Fibroblast of pulmonary artery (primary cell): ENCODE measurements around the gene MLXIP.
"Not testable (repeated sequence)": the region's sequence is repeated elsewhere in the genome, so short reads cannot be mapped to it uniquely, and the experiment has no call there.

Experiments used
- DNase-seq: peaks from one replicate; pipeline ENCODE4 v3.0.0-alpha.2; 2010; ENCODE audit warnings: low read depth
- H3K4me3 ChIP-seq: replicated peaks from 2 replicates; pipeline ENCODE4 v1.5.1; 2011; ENCODE audit warnings: low read depth, mild to moderate bottlenecking, control low read depth, low read length, moderate library complexity
- CTCF ChIP-seq: IDR thresholded peaks from 2 replicates; pipeline ENCODE4 v1.5.1; 2011; ENCODE audit warnings: mild to moderate bottlenecking, control low read depth, low read length, inconsistent platforms; ENCODE audit errors: missing control alignments

Gene MLXIP

GRCh38 chr12:122097927-122098756 lies 19.6 kb downstream of the MLXIP start:
- H3K4me3 ChIP-seq = peak overlapping the region; percentile 21
- peak; percentile 82 for DNase-seq
- TF ChIP-seq CTCF = no peak

- no peak overlapping the region for H3K4me3 ChIP-seq
- no peak for TF ChIP-seq CTCF
- DNase-seq = no peak
These were observed 20.8 kb downstream of the MLXIP start for GRCh38 chr12:122099280-122099749.

GRCh38 chr12:122099856-122100255 lies 21.3 kb downstream of the MLXIP start:
- no peak for DNase-seq

GRCh38 chr12:122100568-122100967 lies 22.0 kb downstream of the MLXIP start:
- H3K4me3 ChIP-seq = no peak overlapping the region
- no peak for DNase-seq
- no peak for TF ChIP-seq CTCF

More at GRCh38 chr12:122099856-122100255, 21.3 kb downstream of the MLXIP start:
- TF ChIP-seq CTCF = no peak
- H3K4me3 ChIP-seq = no peak overlapping the region

GRCh38 chr12:122102331-122102730 lies 23.8 kb downstream of the MLXIP start:
- TF ChIP-seq CTCF = no peak
- DNase-seq = peak; percentile 64
- H3K4me3 ChIP-seq = no peak overlapping the region

- no peak overlapping the region for H3K4me3 ChIP-seq
- no peak for DNase-seq
- no peak for TF ChIP-seq CTCF
These were observed 26.3 kb downstream of the MLXIP start for GRCh38 chr12:122104844-122105243.

GRCh38 chr12:122105496-122105895 lies 26.9 kb downstream of the MLXIP start:
- not testable (repeated sequence) for H3K4me3 ChIP-seq, DNase-seq
